GM18502 (cell line): Measurements from ENCODE around the gene CSNK1A1.

ENCODE experiments used
- ATAC-seq: cut with Tn5 transposase; IDR thresholded peaks from one replicate; pipeline ENCODE4 v1.9.1; 2021; ENCODE audit warnings: mild to moderate bottlenecking; ENCODE audit not compliant: unreplicated experiment, poor library complexity

Gene CSNK1A1

DNA sequence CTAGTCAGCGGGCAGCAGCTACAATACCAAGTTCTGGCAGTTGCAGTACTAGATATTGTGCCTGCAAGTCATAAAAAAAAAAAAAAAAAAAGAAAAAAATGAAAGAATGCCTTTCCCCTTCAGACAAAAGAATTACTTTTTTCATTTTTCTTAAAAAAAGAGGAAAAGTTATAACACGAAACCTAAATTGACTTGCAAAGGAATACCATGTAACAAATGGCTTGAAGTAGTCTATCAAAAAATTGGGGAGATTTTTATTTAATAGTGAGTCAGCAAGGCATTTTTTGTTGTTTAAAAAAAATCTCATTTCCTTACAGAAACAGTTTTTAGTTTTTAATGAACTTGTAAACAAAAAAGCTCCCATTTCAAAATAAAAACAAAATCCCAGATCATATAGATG lies 55.6 kb downstream of the CSNK1A1 start:
- no peak for ATAC-seq

- no peak for ATAC-seq
Measured at GRCh38 chr5:149493316-149493715, 57.9 kb downstream of the CSNK1A1 start.

- no peak for ATAC-seq
Measured at GRCh38 chr5:149492781-149493180, 58.5 kb downstream of the CSNK1A1 start.

DNA sequence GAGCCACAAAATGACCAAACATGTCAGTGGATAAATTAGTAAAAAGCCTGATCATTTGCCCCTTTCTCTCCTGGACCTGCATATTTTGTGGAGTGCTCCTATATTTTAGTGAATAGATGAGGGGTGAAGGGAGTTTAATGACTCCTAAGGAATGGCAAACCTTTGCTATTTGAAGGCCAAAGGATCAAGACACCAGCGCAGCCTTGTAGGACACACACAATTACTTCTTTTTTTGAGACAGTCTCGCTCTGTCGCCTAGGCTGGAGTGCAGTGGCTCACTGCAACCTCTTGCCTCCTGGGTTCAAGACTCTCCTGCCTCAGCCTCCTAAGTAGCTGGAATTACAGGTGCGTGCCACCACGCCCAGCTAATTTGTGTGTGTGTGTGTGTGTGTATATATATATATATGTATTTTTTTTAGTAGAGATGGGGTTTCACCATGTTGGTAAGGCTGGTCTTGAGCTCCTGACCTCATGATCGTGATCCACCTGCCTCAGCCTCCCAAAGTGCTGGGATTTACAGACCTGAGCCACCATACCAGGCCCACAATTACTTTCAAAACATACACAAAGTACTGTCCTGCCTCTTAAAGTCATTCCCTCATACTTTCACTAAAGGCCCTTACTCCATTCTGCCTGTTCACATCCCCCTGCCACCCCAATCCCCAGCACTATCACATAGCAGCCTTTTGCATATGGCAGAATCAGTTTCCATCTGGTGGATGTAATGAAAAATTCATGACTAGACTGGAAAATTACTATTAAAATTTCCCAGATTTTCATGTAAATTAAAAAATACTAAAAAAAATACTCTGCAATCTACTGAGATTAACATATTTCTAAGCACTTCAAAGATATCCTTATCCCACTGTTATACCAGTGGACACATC lies 60.4 kb downstream of the CSNK1A1 start:
- no peak for ATAC-seq

GRCh38 chr5:149489605-149490037 lies 61.6 kb downstream of the CSNK1A1 start:
- no peak for ATAC-seq

- ATAC-seq = no peak
Measured at GRCh38 chr5:149488645-149489306, 62.5 kb downstream of the CSNK1A1 start.

DNA sequence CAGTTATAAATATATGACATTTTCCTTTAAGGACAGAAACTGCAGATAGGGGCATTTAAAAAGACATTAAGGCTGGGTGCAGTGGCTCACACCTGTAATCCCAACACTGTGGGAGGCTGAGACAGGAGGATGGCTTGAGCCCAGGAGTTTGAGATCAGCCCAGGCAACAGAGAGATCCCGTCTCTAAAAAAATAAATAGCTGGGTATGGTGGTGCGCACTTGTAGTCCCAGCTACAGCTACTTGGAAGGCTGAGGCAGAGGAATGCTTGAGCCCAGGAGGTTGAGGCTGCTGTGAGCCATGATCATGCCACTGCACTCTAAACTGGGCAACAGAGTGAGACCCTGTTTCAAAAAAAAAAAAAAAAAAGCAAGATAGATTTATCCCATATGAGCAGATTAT lies 63.6 kb downstream of the CSNK1A1 start:
- ATAC-seq = no peak

DNA sequence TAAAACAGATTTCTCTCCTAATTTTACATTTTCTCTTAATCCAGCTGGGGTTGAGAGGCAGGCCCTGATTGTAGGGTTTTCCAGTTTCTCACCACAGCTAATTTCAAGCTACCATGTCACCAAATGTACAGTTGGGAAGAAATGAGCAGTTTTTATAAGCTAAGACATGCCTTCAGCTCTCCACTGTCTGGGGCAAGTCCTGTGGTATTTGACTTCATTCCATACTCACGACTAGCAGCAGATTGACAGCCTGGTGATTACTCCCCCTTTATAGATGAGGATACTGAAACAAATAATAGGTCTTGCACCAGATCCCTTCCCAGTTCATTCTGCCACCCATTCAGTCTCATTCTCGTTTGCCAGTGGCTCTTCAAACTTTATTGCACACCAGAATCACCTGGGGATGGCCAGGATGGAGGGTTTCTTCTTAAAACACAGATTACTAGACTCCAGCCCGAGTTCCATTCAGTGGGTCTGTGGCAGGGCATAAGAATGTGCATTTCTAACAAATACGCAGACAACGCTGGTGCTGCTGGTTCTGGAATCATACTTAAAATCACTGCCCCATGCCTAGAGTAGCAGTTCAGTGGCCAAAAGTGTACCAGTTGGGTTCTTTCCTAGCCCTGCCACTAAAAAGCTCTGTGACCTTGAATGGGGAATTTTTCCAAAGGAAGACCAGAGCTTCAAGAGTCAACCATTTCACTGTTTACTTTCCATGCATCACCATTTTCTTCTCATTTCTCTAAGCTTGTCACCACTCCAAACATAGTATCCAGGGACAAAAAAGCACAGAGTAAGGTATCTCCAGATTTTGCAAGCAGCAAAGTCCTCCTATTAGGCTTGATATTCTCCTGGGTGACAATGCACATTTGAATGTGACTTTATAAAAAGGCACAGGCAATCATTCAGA lies 64.3 kb downstream of the CSNK1A1 start:
- ATAC-seq = no peak

- no peak for ATAC-seq
Measured at GRCh38 chr5:149485655-149486615, 65.3 kb downstream of the CSNK1A1 start.

DNA sequence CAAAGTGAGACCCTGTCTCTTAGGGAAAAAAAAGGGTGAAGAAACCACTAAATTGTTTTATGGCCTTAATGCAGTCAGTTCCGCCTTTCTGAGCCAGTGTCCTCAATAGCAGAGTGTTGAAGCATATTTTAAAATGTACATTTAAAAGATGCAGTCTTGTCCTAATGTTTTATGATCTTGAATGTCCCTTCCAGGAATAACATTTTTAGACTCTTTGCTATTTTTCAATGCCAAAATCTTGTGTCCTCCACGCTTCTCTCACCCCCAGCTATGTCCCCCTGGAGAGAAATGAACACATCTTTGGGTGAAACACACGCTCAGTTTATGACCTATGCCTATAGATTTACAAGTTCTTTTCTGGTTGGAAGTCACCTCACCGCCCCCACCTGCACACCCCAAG lies 69.8 kb downstream of the CSNK1A1 start:
- no peak for ATAC-seq

DNA sequence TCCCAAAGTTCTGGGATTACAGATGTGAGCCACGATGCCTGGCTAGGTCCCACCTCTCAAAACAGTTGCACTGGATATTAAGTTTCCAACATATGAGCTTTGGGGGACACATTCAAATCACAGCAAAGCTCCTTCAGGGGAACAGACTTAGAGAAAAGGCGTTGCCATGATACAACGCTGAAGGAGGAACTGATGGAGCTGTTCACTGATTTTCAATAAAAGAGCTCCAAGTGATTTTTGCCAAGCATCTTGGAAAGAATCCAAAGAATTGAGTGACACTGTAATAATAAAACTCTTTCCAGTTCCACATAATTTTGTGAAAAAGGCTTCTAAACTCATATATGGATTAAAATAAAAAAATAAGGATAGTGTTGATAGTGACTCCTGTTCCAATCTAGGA lies 72.5 kb downstream of the CSNK1A1 start:
- no peak for ATAC-seq

GRCh38 chr5:149475777-149476176 lies 75.5 kb downstream of the CSNK1A1 start:
- no peak for ATAC-seq

GRCh38 chr5:149474198-149474597 lies 77.0 kb downstream of the CSNK1A1 start:
- ATAC-seq = no peak

GRCh38 chr5:149473441-149473840 lies 77.8 kb downstream of the CSNK1A1 start:
- no peak for ATAC-seq

DNA sequence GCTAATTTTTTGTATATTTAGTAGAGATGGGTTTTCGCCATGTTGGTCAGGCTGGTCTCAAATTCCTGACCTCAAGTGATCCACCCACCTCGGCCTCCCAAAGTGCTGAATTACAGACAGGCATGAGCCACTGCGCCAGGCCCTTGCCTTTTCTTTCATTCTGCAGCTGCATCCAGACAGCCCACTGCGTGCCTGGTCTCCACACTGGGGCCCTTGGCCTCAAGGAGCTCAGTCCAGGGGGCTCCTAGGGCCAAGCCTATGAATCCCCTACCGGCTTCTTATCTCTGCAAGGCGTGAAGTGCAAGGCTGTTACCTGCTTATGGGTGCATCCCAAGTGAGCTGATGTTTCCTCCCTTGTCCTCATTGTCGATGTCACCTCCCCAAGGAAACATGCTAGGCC lies 78.8 kb downstream of the CSNK1A1 start:
- no peak for ATAC-seq

- no peak for ATAC-seq
Measured at GRCh38 chr5:149471406-149472183, 79.6 kb downstream of the CSNK1A1 start.

- no peak for ATAC-seq
Measured at GRCh38 chr5:149470942-149471341, 80.3 kb downstream of the CSNK1A1 start.

- ATAC-seq = no peak
Measured at GRCh38 chr5:149466457-149466972, 84.7 kb downstream of the CSNK1A1 start.
